Measurements from ENCODE around the gene INPP5A. TPM values are rescaled to one million over a fixed set of nuclear protein-coding genes. Genes with fewer than 3 reads are reported as not detected.
A peak's percentile ranks its signal among the peaks of the same experiment; 100 is the strongest.
"Not testable (repeated sequence)": the region's sequence is repeated elsewhere in the genome, so short reads cannot be mapped to it uniquely, and the experiment has no call there.

Gene INPP5A
- total RNA-seq, 1 donor from 2014 or later: 36.3 TPM

DNA sequence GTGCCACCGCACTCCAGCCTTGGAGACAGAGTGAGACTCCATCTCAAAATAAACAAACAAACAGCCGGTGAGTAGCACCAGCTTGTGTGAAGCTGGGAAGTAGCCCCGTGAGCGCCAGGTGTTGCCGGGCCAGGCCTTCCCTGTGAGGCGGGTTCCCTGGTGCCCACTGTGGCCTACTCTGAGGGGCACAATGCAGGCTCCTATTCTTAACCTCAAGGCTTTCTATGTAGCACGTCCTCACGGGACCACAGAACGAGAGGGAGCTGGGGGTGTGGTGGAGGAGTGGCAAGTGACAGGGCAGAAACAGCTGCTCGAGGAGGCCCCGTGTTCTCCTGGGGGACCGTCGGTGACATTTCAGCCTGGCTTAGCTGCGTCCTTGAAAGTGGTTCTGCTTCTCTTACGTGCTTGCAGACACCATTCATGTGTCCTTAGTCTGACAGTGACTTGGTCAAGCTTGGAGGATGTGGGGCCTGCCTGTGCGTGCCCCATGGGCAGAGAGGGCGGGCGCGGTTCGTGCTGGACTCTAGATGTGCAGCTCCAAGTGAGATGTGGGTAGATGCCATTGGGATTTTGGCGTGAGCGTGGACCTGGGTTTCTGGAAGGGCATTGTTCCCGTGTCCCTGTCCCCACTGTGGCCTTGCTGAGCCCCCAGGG lies 131.7 kb downstream of the INPP5A start:
- DNase-seq: peak; percentile 53
- no peak for TF ChIP-seq CTCF (IDR thresholded peaks at IDR 0.05; ENCODE audit: partially characterized antibody, unreplicated experiment)
- Mint-ChIP-seq H3K27ac (ENCODE audit: unreplicated experiment) (no peak overlapping the region), H3K36me3 (ENCODE audit: unreplicated experiment) (peaks cover 18% of the 10 kb centered on the region), H3K4me1 (ENCODE audit: low read depth, unreplicated experiment) (peaks cover 21% of the 10 kb centered on the region), H3K4me3 (ENCODE audit: unreplicated experiment) (no peak overlapping the region), H3K9me3 (ENCODE audit: unreplicated experiment) (peaks cover 18% of the 10 kb centered on the region), H3K27me3 (ENCODE audit: unreplicated experiment) (peaks cover 9% of the 10 kb centered on the region)

DNA sequence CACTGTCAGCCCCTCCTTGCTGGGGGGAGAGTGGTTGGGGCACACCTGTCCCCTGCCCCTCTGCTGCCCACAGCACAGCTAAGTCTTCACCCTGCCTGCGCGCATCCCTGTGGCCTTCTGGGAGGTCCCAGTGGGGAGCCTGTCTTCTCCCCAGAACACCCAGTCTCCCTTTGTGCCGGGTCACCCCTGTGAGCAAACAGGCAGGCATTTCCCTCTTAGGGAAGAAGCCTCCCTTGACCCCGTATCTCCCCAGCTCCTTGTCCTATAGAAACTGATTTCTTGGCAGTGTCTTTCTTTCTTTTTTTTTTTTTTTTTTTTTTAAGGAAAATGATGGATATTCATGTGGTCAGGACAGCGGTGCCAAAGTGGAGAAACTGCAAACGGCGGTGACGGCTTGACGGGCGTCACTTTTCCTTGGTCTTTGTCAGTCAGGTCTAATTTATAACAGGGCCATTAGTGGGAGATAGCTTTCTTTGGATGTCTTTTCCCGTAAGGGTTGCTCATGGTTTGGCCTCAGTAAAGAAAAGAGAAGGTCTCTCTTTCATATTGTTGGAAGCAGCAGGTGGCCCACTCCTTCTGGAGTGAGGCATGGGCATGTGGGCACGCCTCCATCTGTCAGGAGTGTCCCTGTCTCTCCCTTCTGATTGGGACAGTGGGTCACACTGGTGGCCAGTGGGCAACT lies 133.1 kb downstream of the INPP5A start:
- Mint-ChIP-seq H3K4me3 (ENCODE audit: unreplicated experiment) (no peak overlapping the region), H3K27me3 (ENCODE audit: unreplicated experiment) (peaks cover 8% of the 10 kb centered on the region)

DNA sequence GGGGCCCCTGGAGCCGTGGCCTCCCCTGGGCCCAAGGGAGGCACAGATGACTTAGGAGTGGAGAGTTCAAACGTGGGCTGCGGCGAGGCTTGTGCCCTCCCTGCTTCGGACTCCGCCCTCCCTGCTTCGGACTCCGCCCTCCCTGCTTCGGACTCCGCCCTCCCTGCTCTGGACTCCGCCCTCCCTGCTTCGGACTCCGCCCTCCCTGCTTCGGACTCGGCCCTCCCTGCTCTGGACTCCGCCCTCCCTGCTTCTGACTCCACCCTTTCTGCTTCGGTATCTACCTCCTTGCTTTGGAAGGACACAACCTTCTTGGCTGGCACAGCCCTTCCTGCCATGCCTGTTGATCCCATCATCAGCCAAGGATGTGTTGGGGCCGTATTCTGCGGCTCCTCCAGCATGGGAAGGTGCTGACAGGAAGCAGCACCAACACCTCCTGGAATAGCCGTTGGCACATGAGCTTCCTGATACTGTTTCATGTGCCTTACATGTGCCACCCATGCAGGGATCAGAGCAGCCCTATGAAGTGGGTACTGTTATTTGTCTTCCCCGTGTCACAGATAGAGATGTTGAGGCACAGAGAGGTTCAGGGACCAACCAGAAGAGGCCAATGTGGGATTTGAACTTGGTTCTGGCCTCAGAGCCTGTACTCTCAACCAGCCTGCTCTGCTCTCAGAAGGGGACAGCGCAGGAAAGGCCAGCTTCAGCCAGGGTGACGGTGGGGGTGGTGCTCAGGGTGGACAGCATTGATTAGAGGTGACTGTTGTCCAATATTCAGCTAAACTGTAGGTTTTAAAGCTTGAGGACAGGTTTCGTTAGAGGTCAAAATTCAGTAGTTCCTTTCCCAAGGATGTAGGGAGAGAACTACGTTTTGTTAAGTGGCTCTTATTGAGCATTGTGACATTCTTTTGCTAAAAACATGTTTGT lies 133.9 kb downstream of the INPP5A start:
- TF ChIP-seq CTCF (IDR thresholded peaks at IDR 0.05; ENCODE audit: partially characterized antibody, unreplicated experiment): no peak
- peaks cover 26% of the 10 kb centered on the region for H3K9me3 Mint-ChIP-seq (ENCODE audit: unreplicated experiment)
- H3K27ac Mint-ChIP-seq (ENCODE audit: unreplicated experiment): no peak overlapping the region
- DNase-seq: peak; percentile 10
- H3K4me1 Mint-ChIP-seq (ENCODE audit: low read depth, unreplicated experiment): peaks cover 20% of the 10 kb centered on the region
- H3K4me3 Mint-ChIP-seq (ENCODE audit: unreplicated experiment): no peak overlapping the region
- H3K27me3 Mint-ChIP-seq (ENCODE audit: unreplicated experiment): peaks cover 8% of the 10 kb centered on the region
- peaks cover 23% of the 10 kb centered on the region for H3K36me3 Mint-ChIP-seq (ENCODE audit: unreplicated experiment)

More for the DNA sequence above, 133.1 kb downstream of the INPP5A start:
- Mint-ChIP-seq H3K36me3 (ENCODE audit: unreplicated experiment) (peaks cover 23% of the 10 kb centered on the region), H3K4me1 (ENCODE audit: low read depth, unreplicated experiment) (peaks cover 21% of the 10 kb centered on the region), H3K9me3 (ENCODE audit: unreplicated experiment) (peaks cover 26% of the 10 kb centered on the region), H3K27ac (ENCODE audit: unreplicated experiment) (no peak overlapping the region)
- TF ChIP-seq CTCF (IDR thresholded peaks at IDR 0.05; ENCODE audit: partially characterized antibody, unreplicated experiment): no peak
- peak; percentile 9 for DNase-seq

GRCh38 chr10:132673746-132674145 lies 136.2 kb downstream of the INPP5A start:
- not testable (repeated sequence) for H3K27me3 Mint-ChIP-seq (ENCODE audit: unreplicated experiment); H3K4me3 Mint-ChIP-seq (ENCODE audit: unreplicated experiment)

GRCh38 chr10:132674311-132674710 lies 136.7 kb downstream of the INPP5A start:
- Mint-ChIP-seq H3K4me3 (ENCODE audit: unreplicated experiment) (no peak overlapping the region), H3K9me3 (ENCODE audit: unreplicated experiment) (peaks cover 28% of the 10 kb centered on the region), H3K36me3 (ENCODE audit: unreplicated experiment) (peaks cover 23% of the 10 kb centered on the region), H3K4me1 (ENCODE audit: low read depth, unreplicated experiment) (peaks cover 5% of the 10 kb centered on the region), H3K27ac (ENCODE audit: unreplicated experiment) (no peak overlapping the region), H3K27me3 (ENCODE audit: unreplicated experiment) (peaks cover 8% of the 10 kb centered on the region)
- no peak for DNase-seq
- no peak for TF ChIP-seq CTCF (IDR thresholded peaks at IDR 0.05; ENCODE audit: partially characterized antibody, unreplicated experiment)

More at GRCh38 chr10:132673746-132674145, 136.2 kb downstream of the INPP5A start:
- Mint-ChIP-seq H3K36me3 (ENCODE audit: unreplicated experiment) (peaks cover 23% of the 10 kb centered on the region), H3K9me3 (ENCODE audit: unreplicated experiment) (peaks cover 26% of the 10 kb centered on the region)
- H3K4me1 Mint-ChIP-seq (ENCODE audit: low read depth, unreplicated experiment); DNase-seq; H3K27ac Mint-ChIP-seq (ENCODE audit: unreplicated experiment): not testable (repeated sequence)
